Neural progenitor cell (in vitro differentiated cells): ENCODE data around the gene DLG4. TPM values are rescaled to one million over a fixed set of nuclear protein-coding genes. Genes with fewer than 3 reads are reported as not detected.

Experiments
- DNase-seq: peaks from one replicate; pipeline ENCODE4 v3.0.0-alpha.2; 2016; ENCODE audit warnings: low spot score
- H2AFZ ChIP-seq: fragments of 200-600 bp; sonication (generic); replicated peaks from 2 replicates; pipeline ENCODE4 v1.6.1; 2016; ENCODE audit warnings: antibody characterized with exemption
- H3F3A ChIP-seq: fragments of 200-600 bp; sonication (generic); 2 replicates; pipeline ENCODE4 v1.6.1; 2016; ENCODE audit warnings: antibody characterized with exemption, low read depth
- H3K27ac ChIP-seq: fragments of 200-600 bp; sonication (generic); 2 replicates; pipeline ENCODE4 v1.5.1; 2016; ENCODE audit warnings: mild to moderate bottlenecking
- H3K27me3 ChIP-seq: fragments of 200-600 bp; sonication (generic); 2 replicates; pipeline ENCODE4 v1.6.1; 2016; ENCODE audit warnings: mild to moderate bottlenecking, moderate library complexity
- H3K36me3 ChIP-seq: fragments of 200-600 bp; sonication (generic); 2 replicates; pipeline ENCODE4 v1.5.1; 2016
- H3K4me1 ChIP-seq: fragments of 200-600 bp; sonication (generic); 2 replicates; pipeline ENCODE4 v1.6.1; 2016; ENCODE audit warnings: mixed run types
- H3K4me2 ChIP-seq: fragments of 200-600 bp; sonication (generic); 2 replicates; pipeline ENCODE4 v1.6.1; 2016
- H3K4me3 ChIP-seq: fragments of 200-600 bp; sonication (generic); 2 replicates; pipeline ENCODE4 v1.5.1; 2016
- H3K79me2 ChIP-seq: fragments of 200-600 bp; sonication (generic); 2 replicates; pipeline ENCODE4 v1.6.1; 2016; ENCODE audit warnings: low read depth
- H3K9ac ChIP-seq: fragments of 200-600 bp; sonication (generic); 2 replicates; pipeline ENCODE4 v1.6.1; 2016
- H3K9me3 ChIP-seq: fragments of 200-600 bp; sonication (generic); 2 replicates; pipeline ENCODE4 v1.5.1; 2016; ENCODE audit warnings: low read depth
- H4K20me1 ChIP-seq: fragments of 200-600 bp; sonication (generic); 2 replicates; pipeline ENCODE4 v1.6.1; 2016; ENCODE audit warnings: low read depth
- H3K27ac Mint-ChIP-seq: 3 replicates; pipeline ENCODE4 v1.8.0; 2021; ENCODE audit warnings: mixed read lengths
- H3K27me3 Mint-ChIP-seq: 2 replicates; pipeline ENCODE4 v1.8.0; 2022; ENCODE audit warnings: low read depth, mild to moderate bottlenecking, inconsistent platforms, moderate library complexity, mixed read lengths; ENCODE audit not compliant: insufficient read depth
- H3K36me3 Mint-ChIP-seq: 3 replicates; pipeline ENCODE4 v1.8.0; 2021; ENCODE audit warnings: mixed read lengths
- H3K4me1 Mint-ChIP-seq: 3 replicates; pipeline ENCODE4 v1.8.0; 2021; ENCODE audit warnings: mixed read lengths
- H3K4me3 Mint-ChIP-seq: 3 replicates; pipeline ENCODE4 v1.8.0; 2021; ENCODE audit warnings: mild to moderate bottlenecking, moderate library complexity, mixed read lengths
- H3K9me3 Mint-ChIP-seq: 3 replicates; pipeline ENCODE4 v1.8.0; 2020; ENCODE audit warnings: mixed read lengths
- EZH2 ChIP-seq: fragments of 200-600 bp; sonication (generic); IDR thresholded peaks from 2 replicates; pipeline ENCODE4 v1.6.1; 2017; ENCODE audit warnings: antibody characterized with exemption, mild to moderate bottlenecking, moderate library complexity
- EZH2phosphoT487 ChIP-seq: fragments of 200-600 bp; sonication (generic); IDR thresholded peaks from 2 replicates; pipeline ENCODE4 v1.6.1; 2017; ENCODE audit warnings: antibody characterized with exemption
- total RNA-seq: library from RNA; depleted of rRNA; stranded (reverse); fragments of >200 nt; gene quantifications from 2 replicates; pipeline ENCODE4 v1.2.3, GENCODE V29; 2015; ENCODE audit warnings: low replicate concordance
- TF ChIP-seq, protein P1 (sequence below): fragments of 200-600 bp; sonication (generic); IDR thresholded peaks from 2 replicates; pipeline ENCODE4 v1.5.1; 2017; ENCODE audit warnings: antibody characterized with exemption, mild to moderate bottlenecking

The DLG4 gene
- total RNA-seq, 1 donor from 2014 or later: 23.5 TPM

DNA sequence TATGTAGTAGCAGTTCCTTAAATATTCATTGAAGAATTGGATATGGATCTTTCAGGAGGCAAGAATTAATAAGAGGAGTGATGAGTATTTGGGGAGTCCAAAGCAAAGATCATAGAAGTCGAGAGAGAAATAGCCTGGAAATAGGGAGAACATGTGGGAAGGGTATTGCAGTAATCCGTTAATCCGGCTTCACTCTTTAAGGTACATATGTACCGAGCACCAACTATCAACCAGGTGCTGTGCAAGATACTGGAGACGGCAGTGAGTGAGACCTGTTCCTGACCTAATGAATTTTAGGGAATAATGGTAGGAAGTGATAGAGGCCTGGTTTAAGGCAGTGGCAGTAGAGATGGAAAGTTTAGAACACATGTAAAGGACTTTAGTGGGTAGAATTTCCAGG lies 33.4 kb upstream of the DLG4 start:
- no peaks in the 10 kb centered on the region for H3K9me3 Mint-ChIP-seq
- no peak overlapping the region for H2AFZ ChIP-seq

DNA sequence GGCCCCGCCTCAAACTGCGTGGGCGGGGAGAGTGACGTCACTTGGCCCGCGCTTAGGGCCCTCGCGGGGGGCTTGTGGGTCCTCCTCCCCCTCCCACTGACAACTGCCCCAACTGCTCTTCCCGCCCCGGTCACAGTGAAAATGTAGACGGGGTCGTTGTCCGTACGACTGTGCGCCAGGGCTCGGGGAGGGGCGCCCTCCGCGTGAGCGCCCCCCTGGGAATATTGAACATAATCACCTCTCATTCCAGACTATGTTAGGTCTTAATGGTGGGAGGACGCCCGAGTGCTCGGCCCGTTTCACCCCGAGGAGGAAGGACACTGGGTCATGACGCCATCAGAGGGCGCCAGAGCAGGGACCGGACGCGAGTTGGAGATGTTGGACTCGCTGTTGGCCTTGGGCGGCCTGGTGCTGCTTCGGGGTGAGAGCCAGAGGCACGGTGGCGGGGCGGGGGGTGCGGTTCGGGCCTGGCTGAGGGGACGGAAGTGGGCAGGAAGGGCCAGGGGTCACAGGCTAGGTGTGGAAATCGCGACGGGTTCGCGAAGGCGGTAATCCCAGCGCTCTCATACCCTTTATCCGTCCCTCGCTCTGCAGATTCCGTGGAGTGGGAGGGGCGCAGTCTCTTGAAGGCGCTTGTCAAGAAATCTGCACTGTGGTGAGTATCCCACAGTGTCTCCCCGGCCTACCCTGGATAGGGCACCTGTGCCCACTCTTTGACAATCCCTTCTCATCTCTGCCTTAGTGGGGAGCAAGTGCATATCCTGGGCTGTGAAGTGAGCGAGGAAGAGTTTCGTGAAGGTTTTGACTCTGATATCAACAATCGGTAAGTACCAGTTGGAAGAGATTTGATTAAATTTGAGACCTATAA lies 32.8 kb upstream of the DLG4 start, which contains the start of gene ELP5:
Gene ELP5 (plus strand): TSS at position 40 of the 868 bp plus-strand sequence. CDS start 336 bp downstream, at position 376.
- Histone ChIP-seq H3K4me2 (peak within 1 kb of the TSS; percentile 100), H4K20me1 (peaks cover 32% of the 10 kb centered on the region), H3F3A (peaks cover 18% of the 10 kb centered on the region), H3K36me3 (peaks cover 3% of the 10 kb centered on the region), H3K9me3 (no peaks in the 10 kb centered on the region), H3K4me3 (peak within 1 kb of the TSS; percentile 61), H2AFZ (peak within 1 kb of the TSS; percentile 85), H3K27me3 (no peaks in the 10 kb centered on the region), H3K4me1 (peaks cover 16% of the 10 kb centered on the region), H3K79me2 (peaks cover 52% of the 10 kb centered on the region), H3K27ac (peak within 1 kb of the TSS; percentile 98), H3K9ac (peak within 1 kb of the TSS; percentile 72)
- Mint-ChIP-seq H3K27ac (peak within 1 kb of the TSS; percentile 99), H3K4me3 (peak within 1 kb of the TSS; percentile 89), H3K27me3 (peaks cover 12% of the 10 kb centered on the region), H3K9me3 (no peaks in the 10 kb centered on the region), H3K4me1 (peaks cover 34% of the 10 kb centered on the region), H3K36me3 (peaks cover 19% of the 10 kb centered on the region)
- peak; percentile 98 for DNase-seq
- TF ChIP-seq EZH2phosphoT487 (peak; percentile 28), EZH2 (peak; percentile 37)
- TF ChIP-seq, protein P1, sequence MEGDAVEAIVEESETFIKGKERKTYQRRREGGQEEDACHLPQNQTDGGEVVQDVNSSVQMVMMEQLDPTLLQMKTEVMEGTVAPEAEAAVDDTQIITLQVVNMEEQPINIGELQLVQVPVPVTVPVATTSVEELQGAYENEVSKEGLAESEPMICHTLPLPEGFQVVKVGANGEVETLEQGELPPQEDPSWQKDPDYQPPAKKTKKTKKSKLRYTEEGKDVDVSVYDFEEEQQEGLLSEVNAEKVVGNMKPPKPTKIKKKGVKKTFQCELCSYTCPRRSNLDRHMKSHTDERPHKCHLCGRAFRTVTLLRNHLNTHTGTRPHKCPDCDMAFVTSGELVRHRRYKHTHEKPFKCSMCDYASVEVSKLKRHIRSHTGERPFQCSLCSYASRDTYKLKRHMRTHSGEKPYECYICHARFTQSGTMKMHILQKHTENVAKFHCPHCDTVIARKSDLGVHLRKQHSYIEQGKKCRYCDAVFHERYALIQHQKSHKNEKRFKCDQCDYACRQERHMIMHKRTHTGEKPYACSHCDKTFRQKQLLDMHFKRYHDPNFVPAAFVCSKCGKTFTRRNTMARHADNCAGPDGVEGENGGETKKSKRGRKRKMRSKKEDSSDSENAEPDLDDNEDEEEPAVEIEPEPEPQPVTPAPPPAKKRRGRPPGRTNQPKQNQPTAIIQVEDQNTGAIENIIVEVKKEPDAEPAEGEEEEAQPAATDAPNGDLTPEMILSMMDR: peak; percentile 44

More for the DNA sequence above, 33.4 kb upstream of the DLG4 start:
- H3K4me2 ChIP-seq: peak overlapping the region; percentile 87
- H3K27me3 ChIP-seq: no peaks in the 10 kb centered on the region
- peaks cover 19% of the 10 kb centered on the region for H3K36me3 Mint-ChIP-seq
- peaks cover 3% of the 10 kb centered on the region for H3K36me3 ChIP-seq
- peak overlapping the region; percentile 70 for H3K9ac ChIP-seq
- DNase-seq: no peak
- no peak overlapping the region for H3K27ac Mint-ChIP-seq
- H3K27ac ChIP-seq: no peak overlapping the region
- H3K4me1 ChIP-seq: peaks cover 16% of the 10 kb centered on the region
- H4K20me1 ChIP-seq: peaks cover 27% of the 10 kb centered on the region
- H3K79me2 ChIP-seq: peaks cover 46% of the 10 kb centered on the region
- TF ChIP-seq, protein P1: no peak
- TF ChIP-seq EZH2phosphoT487 (no peak), EZH2 (no peak)
- no peaks in the 10 kb centered on the region for H3K9me3 ChIP-seq
- H3K4me3 Mint-ChIP-seq: peak overlapping the region; percentile 89
- peaks cover 18% of the 10 kb centered on the region for H3F3A ChIP-seq
- H3K27me3 Mint-ChIP-seq: peaks cover 12% of the 10 kb centered on the region
- peak overlapping the region; percentile 61 for H3K4me3 ChIP-seq
- peaks cover 34% of the 10 kb centered on the region for H3K4me1 Mint-ChIP-seq

DNA sequence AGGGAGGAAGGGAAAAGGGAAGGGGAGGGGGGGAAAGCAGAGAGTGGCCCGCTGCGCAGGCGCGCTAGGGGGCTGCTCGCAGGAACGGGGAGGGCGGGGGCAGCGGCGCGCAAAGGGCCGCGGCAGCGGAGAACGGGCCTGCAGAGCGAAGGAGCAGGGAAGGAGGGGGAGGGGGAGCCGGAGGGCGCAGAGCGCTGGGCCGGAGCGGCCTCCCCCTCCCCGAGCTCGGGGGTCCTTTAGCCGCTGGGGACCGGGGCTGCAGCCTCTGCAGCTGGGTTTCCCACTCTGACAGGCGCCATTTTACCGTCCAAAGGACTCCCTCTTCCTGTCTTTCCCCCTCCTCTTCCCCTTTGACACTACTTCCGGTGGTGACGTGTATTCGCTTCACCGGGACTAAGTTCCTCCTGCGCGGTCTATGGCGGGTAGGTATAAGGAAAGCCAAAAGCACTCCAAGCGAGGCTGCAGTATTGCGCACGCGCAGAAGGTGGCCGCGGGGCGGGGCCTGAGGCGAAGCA lies 32.1 kb upstream of the DLG4 start, which contains the start of gene CTDNEP1:
Gene CTDNEP1 (minus strand): TSS at position 74 of the 515 bp plus-strand sequence. CDS start 438 bp downstream, outside the sequence.
- Histone ChIP-seq H2AFZ (peak within 1 kb of the TSS; percentile 85), H4K20me1 (peaks cover 34% of the 10 kb centered on the region), H3K4me2 (peak within 1 kb of the TSS; percentile 100), H3K79me2 (peaks cover 59% of the 10 kb centered on the region), H3F3A (peaks cover 18% of the 10 kb centered on the region), H3K27ac (peak within 1 kb of the TSS; percentile 98), H3K9me3 (no peaks in the 10 kb centered on the region), H3K4me1 (peaks cover 16% of the 10 kb centered on the region), H3K4me3 (peak within 1 kb of the TSS; percentile 61), H3K9ac (peak within 1 kb of the TSS; percentile 72), H3K36me3 (peaks cover 3% of the 10 kb centered on the region), H3K27me3 (no peaks in the 10 kb centered on the region)
- no peak for TF ChIP-seq EZH2
- TF ChIP-seq, protein P1: no peak
- Mint-ChIP-seq H3K4me3 (peak within 1 kb of the TSS; percentile 89), H3K27ac (peak within 1 kb of the TSS; percentile 99), H3K36me3 (peaks cover 19% of the 10 kb centered on the region), H3K9me3 (no peaks in the 10 kb centered on the region), H3K27me3 (peaks cover 12% of the 10 kb centered on the region), H3K4me1 (peaks cover 34% of the 10 kb centered on the region)
- DNase-seq: peak; percentile 90
